Ovary (tissue), 3 donors: Measurements from ENCODE around the gene ACAD11.

ENCODE experiments used
- CTCF ChIP-seq, 3 donors: fragments of 450-650 bp in 2 of 3; fragments of 200-600 bp in 1 of 3; IDR thresholded peaks; one replicate each; pipeline versions ENCODE4 v1.5.1 to v1.8.0; 2016 to 2022; ENCODE audit warnings: antibody characterized with exemption in 3 of 3, mild to moderate bottlenecking in 1 of 3
- EP300 ChIP-seq: sonication (generic); formaldehyde crosslinking; IDR thresholded peaks from one replicate; pipeline ENCODE4 v1.6.1; 2017; ENCODE audit warnings: antibody characterized with exemption
- POLR2A ChIP-seq: fragments of 450-650 bp; IDR thresholded peaks from one replicate; pipeline ENCODE4 v1.6.1; 2017; ENCODE audit warnings: antibody characterized with exemption, mild to moderate bottlenecking, moderate library complexity
- donor health status: DM: no; HTN: no; CAD: no.

- TF ChIP-seq POLR2A = no peak
- no peak for TF ChIP-seq CTCF (IDR thresholded peaks at IDR 0.05)
- TF ChIP-seq EP300 = no peak
Measured at GRCh38 chr3:132669256-132669777, 9.7 kb upstream of the ACAD11 start.
